ENCODE data around the gene VGLL3. TPM values are rescaled to one million over a fixed set of nuclear protein-coding genes. Genes with fewer than 3 reads are reported as not detected.

VGLL3 gene
- total RNA-seq, 1 experiment from 2014 or later = 0.15 TPM

GRCh38 chr3:86965166-86965565 lies 25.8 kb downstream of the VGLL3 start:
- H3K27me3 ChIP-seq (ENCODE audit: control insufficient read depth, insufficient read depth, low read length) = no peaks in the 10 kb centered on the region
- intact Hi-C loops (cut with micrococcal nuclease; ENCODE audit: unreplicated experiment) (loop anchor here (5.0 kb wide), 1 partner anchor 117 kb away; no protein-coding TSS in a partner anchor), in situ Hi-C loops (cut with HindIII; ENCODE audit: low pct_unique_long_range_greater_than_20kb, low sequenced_read_pairs) (no loop called here)
- DNase-seq (ENCODE audit: low read depth, low spot score) (no peak), ATAC-seq (no peak)
- POLR2A ChIA-PET = no interaction called here
- H3K27ac ChIP-seq (ENCODE audit: low read length) = no peak overlapping the region
- CTCF ChIA-PET = no interaction called here
- no peak overlapping the region for H3K4me3 ChIP-seq (ENCODE audit: low read depth in 2 of 2, low read length in 2 of 2)
- no TSS peak for BruUV-seq (replicated peaks)
- TF ChIP-seq REST (IDR thresholded peaks at IDR 0.05; ENCODE audit: insufficient read depth in 1 of 2, low read depth in 2 of 2, low read length in 1 of 2) = no peak
- no peak for TF ChIP-seq SIN3A (IDR thresholded peaks at IDR 0.05; ENCODE audit: borderline replicate concordance, insufficient read depth, low read depth, low read length)
- TF ChIP-seq POLR2AphosphoS5 (IDR thresholded peaks at IDR 0.05; ENCODE audit: low read depth, low read length) = no peak
- TF ChIP-seq CTCF (IDR thresholded peaks at IDR 0.05) = no peak
- no peak for TF ChIP-seq TCF7L2 (IDR thresholded peaks at IDR 0.05; ENCODE audit: low read depth, low read length)
- no peaks in the 10 kb centered on the region for H3K36me3 ChIP-seq (ENCODE audit: control insufficient read depth, insufficient read depth, low read length)
- no peaks in the 10 kb centered on the region for H3K9me3 ChIP-seq (ENCODE audit: control insufficient read depth, insufficient read depth, low read depth, low read length)
- H3K4me1 ChIP-seq (ENCODE audit: control insufficient read depth, insufficient read depth, low read length) = no peaks in the 10 kb centered on the region

- H3K4me1 ChIP-seq (ENCODE audit: control insufficient read depth, insufficient read depth, low read length) = no peaks in the 10 kb centered on the region
- no TSS peak for BruUV-seq (replicated peaks)
- intact Hi-C loops (cut with micrococcal nuclease; ENCODE audit: unreplicated experiment) (no loop called here), in situ Hi-C loops (cut with HindIII; ENCODE audit: low pct_unique_long_range_greater_than_20kb, low sequenced_read_pairs) (no loop called here)
- ATAC-seq (no peak), DNase-seq (ENCODE audit: low read depth, low spot score) (no peak)
- H3K36me3 ChIP-seq (ENCODE audit: control insufficient read depth, insufficient read depth, low read length) = no peaks in the 10 kb centered on the region
- no peak overlapping the region for H3K27ac ChIP-seq (ENCODE audit: low read length)
- H3K9me3 ChIP-seq (ENCODE audit: control insufficient read depth, insufficient read depth, low read depth, low read length) = no peaks in the 10 kb centered on the region
- no peaks in the 10 kb centered on the region for H3K27me3 ChIP-seq (ENCODE audit: control insufficient read depth, insufficient read depth, low read length)
- POLR2A ChIA-PET = no interaction called here
- H3K4me3 ChIP-seq (ENCODE audit: low read depth in 2 of 2, low read length in 2 of 2) = no peak overlapping the region
- CTCF ChIA-PET = no interaction called here
- TF ChIP-seq CTCF (IDR thresholded peaks at IDR 0.05) (no peak), TCF7L2 (IDR thresholded peaks at IDR 0.05; ENCODE audit: low read depth, low read length) (no peak), SIN3A (IDR thresholded peaks at IDR 0.05; ENCODE audit: borderline replicate concordance, insufficient read depth, low read depth, low read length) (no peak), REST (IDR thresholded peaks at IDR 0.05; ENCODE audit: insufficient read depth in 1 of 2, low read depth in 2 of 2, low read length in 1 of 2) (no peak), POLR2AphosphoS5 (IDR thresholded peaks at IDR 0.05; ENCODE audit: low read depth, low read length) (no peak)
Measured at GRCh38 chr3:86963611-86964010, 27.3 kb downstream of the VGLL3 start.
